GM23338 (cell line): ENCODE results near the gene GRK2. TPM values are rescaled to one million over a fixed set of nuclear protein-coding genes. Genes with fewer than 3 reads are reported as not detected.
"Not testable (repeated sequence)": the region's sequence is repeated elsewhere in the genome, so short reads cannot be mapped to it uniquely, and the experiment has no call there.

Experiments
- ATAC-seq: fragments of 200-7000 bp; cut with Tn5 transposase; 3 replicates; pipeline ENCODE4 v1.9.1; 2020
- DNase-seq: peaks from one replicate; pipeline ENCODE4 v3.0.0-alpha.2; 2015; ENCODE audit warnings: low spot score
- H2AFZ ChIP-seq: fragments of 200-600 bp; sonication (generic); 2 replicates; pipeline ENCODE4 v1.8.0; 2016; ENCODE audit warnings: antibody characterized with exemption, mild to moderate bottlenecking, moderate library complexity
- H3F3A ChIP-seq: fragments of 200-600 bp; sonication (generic); replicated peaks from 2 replicates; pipeline ENCODE4 v1.8.0; 2017; ENCODE audit warnings: antibody characterized with exemption, mixed run types, low read depth
- H3K27ac ChIP-seq: fragments of 200-600 bp; sonication (generic); 2 replicates; pipeline ENCODE4 v1.6.1; 2016; ENCODE audit warnings: low read depth
- H3K27me3 ChIP-seq: fragments of 200-600 bp; sonication (generic); 2 replicates; pipeline ENCODE4 v1.8.0; 2016; ENCODE audit warnings: mild to moderate bottlenecking, mixed run types, moderate library complexity; ENCODE audit not compliant: insufficient read depth
- H3K36me3 ChIP-seq: fragments of 200-600 bp; sonication (generic); 2 replicates; pipeline ENCODE4 v1.8.0; 2016; ENCODE audit warnings: mild to moderate bottlenecking; ENCODE audit not compliant: insufficient read depth
- H3K4me1 ChIP-seq: fragments of 200-600 bp; sonication (generic); 2 replicates; pipeline ENCODE4 v1.8.0; 2016; ENCODE audit warnings: mild to moderate bottlenecking, moderate library complexity; ENCODE audit not compliant: insufficient read depth
- H3K4me2 ChIP-seq: fragments of 200-600 bp; sonication (generic); 2 replicates; pipeline ENCODE4 v1.7.1; 2017; ENCODE audit warnings: mixed run types
- H3K4me3 ChIP-seq: fragments of 200-600 bp; sonication (generic); 2 replicates; pipeline ENCODE4 v1.6.1; 2016; ENCODE audit warnings: mixed run types
- H3K79me2 ChIP-seq: fragments of 200-600 bp; sonication (generic); replicated peaks from 2 replicates; pipeline ENCODE4 v1.8.0; 2017; ENCODE audit warnings: mild to moderate bottlenecking; ENCODE audit not compliant: insufficient read depth
- H3K9me2 ChIP-seq: fragments of 200-600 bp; sonication (generic); 2 replicates; pipeline ENCODE4 v1.8.0; 2017; ENCODE audit not compliant: insufficient read depth
- H4K20me1 ChIP-seq: fragments of 200-600 bp; sonication (generic); replicated peaks from 2 replicates; pipeline ENCODE4 v1.8.0; 2017; ENCODE audit warnings: mild to moderate bottlenecking; ENCODE audit not compliant: insufficient read depth
- H3K27ac Mint-ChIP-seq: 2 replicates; pipeline ENCODE4 v1.8.0; 2020; ENCODE audit warnings: inconsistent platforms, mild to moderate bottlenecking, moderate library complexity, mixed read lengths
- H3K27me3 Mint-ChIP-seq: 3 replicates; pipeline ENCODE4 v1.8.0; 2022; ENCODE audit warnings: low read depth, mild to moderate bottlenecking, moderate library complexity, mixed read lengths, inconsistent platforms; ENCODE audit not compliant: insufficient read depth, poor library complexity
- H3K36me3 Mint-ChIP-seq: 3 replicates; pipeline ENCODE4 v1.8.0; 2021; ENCODE audit warnings: low read depth, mild to moderate bottlenecking, inconsistent platforms, moderate library complexity, mixed read lengths
- H3K4me1 Mint-ChIP-seq: 3 replicates; pipeline ENCODE4 v1.8.0; 2020; ENCODE audit warnings: mild to moderate bottlenecking, inconsistent platforms, mixed read lengths
- H3K4me3 Mint-ChIP-seq: 3 replicates; pipeline ENCODE4 v1.8.0; 2021; ENCODE audit warnings: moderate library complexity, mild to moderate bottlenecking, inconsistent platforms, mixed read lengths
- H3K9me3 Mint-ChIP-seq: 3 replicates; pipeline ENCODE4 v1.8.0; 2020; ENCODE audit warnings: moderate library complexity, mild to moderate bottlenecking, inconsistent platforms, mixed read lengths
- JUNB ChIP-seq: IDR thresholded peaks from one replicate; pipeline ENCODE4 v1.6.1; 2016; ENCODE audit warnings: antibody characterized with exemption; ENCODE audit not compliant: unreplicated experiment
- REST ChIP-seq: IDR thresholded peaks from one replicate; pipeline ENCODE4 v1.6.1; 2018; ENCODE audit warnings: antibody characterized with exemption; ENCODE audit not compliant: unreplicated experiment
- STAT1 ChIP-seq: IDR thresholded peaks from one replicate; pipeline ENCODE4 v1.6.1; 2016; ENCODE audit warnings: antibody characterized with exemption; ENCODE audit not compliant: unreplicated experiment
- ZNF331 ChIP-seq: fragments of 250-450 bp; sonication (Bioruptor Pico); IDR thresholded peaks from 2 replicates; pipeline ENCODE4 v1.5.0; 2020; ENCODE audit warnings: low read depth, mild to moderate bottlenecking, moderate library complexity
- polyA plus RNA-seq: library from polyadenylated mRNA; unstranded; fragments of >200 nt; fragmentation: Nextera tagmentation; extraction: Ambion mirVana; gene quantifications from 2 replicates; pipeline ENCODE4 v1.2.1, GENCODE V29; 2016
- total RNA-seq: library from RNA; depleted of rRNA; stranded (reverse); fragments of >200 nt; shearing (Covaris generic); gene quantifications from 2 replicates; pipeline ENCODE4 v1.2.3, GENCODE V29; 2014
- TF ChIP-seq, protein P1 (sequence below): fragments of 250-450 bp; sonication (Bioruptor Pico); IDR thresholded peaks from 2 replicates; pipeline ENCODE4 v1.5.0; 2020; ENCODE audit warnings: mild to moderate bottlenecking, moderate library complexity

Gene GRK2
- total and polyA plus RNA-seq, 2 experiments from 2014 or later, result 19.5 to 72.5 TPM

DNA sequence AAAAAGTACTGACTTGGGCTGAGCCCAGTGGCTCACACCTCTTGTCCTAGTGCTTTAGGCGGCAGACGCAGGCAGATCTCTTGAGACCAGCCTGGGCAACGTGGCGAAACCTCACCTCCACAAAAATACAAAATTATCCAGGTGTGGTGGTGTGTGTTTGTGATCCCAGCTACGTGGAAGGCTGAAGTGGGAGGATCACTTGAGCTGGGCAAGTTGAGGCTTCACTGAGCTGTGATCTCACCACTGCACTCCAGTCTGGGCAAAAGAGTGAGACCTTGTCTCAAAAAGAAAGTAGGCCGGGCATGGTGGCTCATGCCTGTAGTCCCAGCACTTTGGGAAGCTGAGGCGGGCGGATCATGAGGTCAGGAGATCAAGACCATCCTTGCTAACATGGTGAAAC, 31.7 kb upstream of the GRK2 start:
- not testable (repeated sequence) for H3K9me2 ChIP-seq, H3K4me3 Mint-ChIP-seq, H3K9me3 Mint-ChIP-seq, H3K27me3 ChIP-seq, H3K4me3 ChIP-seq, DNase-seq, H3K27me3 Mint-ChIP-seq, H2AFZ ChIP-seq, H3K27ac Mint-ChIP-seq, ATAC-seq, H3K4me2 ChIP-seq
- Mint-ChIP-seq H3K36me3 (peaks cover 33% of the 10 kb centered on the region), H3K4me1 (peaks cover 15% of the 10 kb centered on the region)
- H3K79me2 ChIP-seq, result peaks cover 21% of the 10 kb centered on the region
- H4K20me1 ChIP-seq, result peaks cover 19% of the 10 kb centered on the region; the same call in 1 of the 2 replicates
- peaks cover 15% of the 10 kb centered on the region for H3K4me1 ChIP-seq
- H3K36me3 ChIP-seq, result peaks cover 16% of the 10 kb centered on the region
- peaks cover 15% of the 10 kb centered on the region for H3F3A ChIP-seq
- peak overlapping the region; percentile 75 for H3K27ac ChIP-seq

GRCh38 chr11:67237574-67237973, 28.7 kb upstream of the GRK2 start:
- Histone ChIP-seq H3F3A (peaks cover 15% of the 10 kb centered on the region), H3K79me2 (peaks cover 47% of the 10 kb centered on the region), H3K4me2 (no peak overlapping the region), H3K27ac (no peak overlapping the region), H3K4me1 (peaks cover 28% of the 10 kb centered on the region), H3K27me3 (no peaks in the 10 kb centered on the region), H4K20me1 (peaks cover 29% of the 10 kb centered on the region), H2AFZ (no peak overlapping the region), H3K9me2 (no peaks in the 10 kb centered on the region), H3K4me3 (no peak overlapping the region), H3K36me3 (no peaks in the 10 kb centered on the region; the same call in 1 of the 2 replicates)
- peaks cover 31% of the 10 kb centered on the region for H3K36me3 Mint-ChIP-seq
- peaks cover 28% of the 10 kb centered on the region for H3K4me1 Mint-ChIP-seq
- TF ChIP-seq ZNF331 (no peak), JUNB (no peak), REST (no peak), STAT1 (no peak)
- TF ChIP-seq, protein P1, sequence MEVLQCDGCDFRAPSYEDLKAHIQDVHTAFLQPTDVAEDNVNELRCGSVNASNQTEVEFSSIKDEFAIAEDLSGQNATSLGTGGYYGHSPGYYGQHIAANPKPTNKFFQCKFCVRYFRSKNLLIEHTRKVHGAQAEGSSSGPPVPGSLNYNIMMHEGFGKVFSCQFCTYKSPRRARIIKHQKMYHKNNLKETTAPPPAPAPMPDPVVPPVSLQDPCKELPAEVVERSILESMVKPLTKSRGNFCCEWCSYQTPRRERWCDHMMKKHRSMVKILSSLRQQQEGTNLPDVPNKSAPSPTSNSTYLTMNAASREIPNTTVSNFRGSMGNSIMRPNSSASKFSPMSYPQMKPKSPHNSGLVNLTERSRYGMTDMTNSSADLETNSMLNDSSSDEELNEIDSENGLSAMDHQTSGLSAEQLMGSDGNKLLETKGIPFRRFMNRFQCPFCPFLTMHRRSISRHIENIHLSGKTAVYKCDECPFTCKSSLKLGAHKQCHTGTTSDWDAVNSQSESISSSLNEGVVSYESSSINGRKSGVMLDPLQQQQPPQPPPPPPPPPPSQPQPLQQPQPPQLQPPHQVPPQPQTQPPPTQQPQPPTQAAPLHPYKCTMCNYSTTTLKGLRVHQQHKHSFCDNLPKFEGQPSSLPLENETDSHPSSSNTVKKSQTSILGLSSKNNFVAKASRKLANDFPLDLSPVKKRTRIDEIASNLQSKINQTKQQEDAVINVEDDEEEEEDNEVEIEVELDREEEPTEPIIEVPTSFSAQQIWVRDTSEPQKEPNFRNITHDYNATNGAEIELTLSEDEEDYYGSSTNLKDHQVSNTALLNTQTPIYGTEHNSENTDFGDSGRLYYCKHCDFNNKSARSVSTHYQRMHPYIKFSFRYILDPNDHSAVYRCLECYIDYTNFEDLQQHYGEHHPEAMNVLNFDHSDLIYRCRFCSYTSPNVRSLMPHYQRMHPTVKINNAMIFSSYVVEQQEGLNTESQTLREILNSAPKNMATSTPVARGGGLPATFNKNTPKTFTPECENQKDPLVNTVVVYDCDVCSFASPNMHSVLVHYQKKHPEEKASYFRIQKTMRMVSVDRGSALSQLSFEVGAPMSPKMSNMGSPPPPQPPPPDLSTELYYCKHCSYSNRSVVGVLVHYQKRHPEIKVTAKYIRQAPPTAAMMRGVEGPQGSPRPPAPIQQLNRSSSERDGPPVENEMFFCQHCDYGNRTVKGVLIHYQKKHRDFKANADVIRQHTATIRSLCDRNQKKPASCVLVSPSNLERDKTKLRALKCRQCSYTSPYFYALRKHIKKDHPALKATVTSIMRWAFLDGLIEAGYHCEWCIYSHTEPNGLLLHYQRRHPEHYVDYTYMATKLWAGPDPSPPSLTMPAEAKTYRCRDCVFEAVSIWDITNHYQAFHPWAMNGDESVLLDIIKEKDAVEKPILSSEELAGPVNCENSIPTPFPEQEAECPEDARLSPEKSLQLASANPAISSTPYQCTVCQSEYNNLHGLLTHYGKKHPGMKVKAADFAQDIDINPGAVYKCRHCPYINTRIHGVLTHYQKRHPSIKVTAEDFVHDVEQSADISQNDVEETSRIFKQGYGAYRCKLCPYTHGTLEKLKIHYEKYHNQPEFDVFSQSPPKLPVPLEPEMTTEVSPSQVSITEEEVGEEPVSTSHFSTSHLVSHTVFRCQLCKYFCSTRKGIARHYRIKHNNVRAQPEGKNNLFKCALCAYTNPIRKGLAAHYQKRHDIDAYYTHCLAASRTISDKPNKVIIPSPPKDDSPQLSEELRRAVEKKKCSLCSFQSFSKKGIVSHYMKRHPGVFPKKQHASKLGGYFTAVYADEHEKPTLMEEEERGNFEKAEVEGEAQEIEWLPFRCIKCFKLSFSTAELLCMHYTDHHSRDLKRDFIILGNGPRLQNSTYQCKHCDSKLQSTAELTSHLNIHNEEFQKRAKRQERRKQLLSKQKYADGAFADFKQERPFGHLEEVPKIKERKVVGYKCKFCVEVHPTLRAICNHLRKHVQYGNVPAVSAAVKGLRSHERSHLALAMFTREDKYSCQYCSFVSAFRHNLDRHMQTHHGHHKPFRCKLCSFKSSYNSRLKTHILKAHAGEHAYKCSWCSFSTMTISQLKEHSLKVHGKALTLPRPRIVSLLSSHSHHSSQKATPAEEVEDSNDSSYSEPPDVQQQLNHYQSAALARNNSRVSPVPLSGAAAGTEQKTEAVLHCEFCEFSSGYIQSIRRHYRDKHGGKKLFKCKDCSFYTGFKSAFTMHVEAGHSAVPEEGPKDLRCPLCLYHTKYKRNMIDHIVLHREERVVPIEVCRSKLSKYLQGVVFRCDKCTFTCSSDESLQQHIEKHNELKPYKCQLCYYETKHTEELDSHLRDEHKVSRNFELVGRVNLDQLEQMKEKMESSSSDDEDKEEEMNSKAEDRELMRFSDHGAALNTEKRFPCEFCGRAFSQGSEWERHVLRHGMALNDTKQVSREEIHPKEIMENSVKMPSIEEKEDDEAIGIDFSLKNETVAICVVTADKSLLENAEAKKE (CRISPR knock-in tag), result no peak
- peaks cover 9% of the 10 kb centered on the region for H3K27me3 Mint-ChIP-seq
- H3K9me3 Mint-ChIP-seq, result no peaks in the 10 kb centered on the region
- DNase-seq (no peak), ATAC-seq (no peak)
- H3K4me3 Mint-ChIP-seq, result no peak overlapping the region
- no peak overlapping the region for H3K27ac Mint-ChIP-seq
